HS-5 (cell line): ENCODE results near the gene PPP1R14C.
"Not testable (repeated sequence)": the region's sequence is repeated elsewhere in the genome, so short reads cannot be mapped to it uniquely, and the experiment has no call there.

Experiments
- DNase-seq: peaks from one replicate; pipeline ENCODE4 v3.0.0-alpha.2; 2012; ENCODE audit warnings: low read depth

The PPP1R14C gene

GRCh38 chr6:150220634-150221551, 78.0 kb downstream of the PPP1R14C start:
- DNase-seq = no peak

GRCh38 chr6:150224820-150225219, 82.0 kb downstream of the PPP1R14C start:
- no peak for DNase-seq

GRCh38 chr6:150227281-150227680, 84.4 kb downstream of the PPP1R14C start:
- DNase-seq = no peak

- DNase-seq = no peak
Measured at GRCh38 chr6:150228072-150228733, 85.4 kb downstream of the PPP1R14C start.

- no peak for DNase-seq
Measured at GRCh38 chr6:150229436-150230163, 86.8 kb downstream of the PPP1R14C start.

DNA sequence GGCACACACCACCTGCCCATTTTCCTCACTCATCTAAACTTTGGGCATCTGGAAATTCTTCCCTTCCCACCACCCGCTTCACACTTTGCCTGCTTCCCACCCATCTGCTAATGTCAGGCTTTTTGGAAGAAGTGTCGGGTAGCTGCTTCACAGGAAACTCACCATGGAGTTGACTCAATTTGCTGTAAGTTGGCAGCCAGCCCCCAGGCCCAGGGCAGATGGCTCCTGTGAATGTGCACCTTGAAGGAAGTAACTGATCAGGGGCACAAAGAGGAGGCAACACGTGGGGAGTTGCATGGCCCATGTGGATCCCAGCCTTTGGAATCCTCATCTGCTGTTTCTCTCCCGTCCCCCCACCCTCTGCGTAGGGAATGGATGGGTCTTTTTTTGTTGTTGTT, 87.3 kb downstream of the PPP1R14C start:
- no peak for DNase-seq

- DNase-seq = no peak
Measured at GRCh38 chr6:150230832-150231524, 88.1 kb downstream of the PPP1R14C start.

- DNase-seq = no peak
Measured at GRCh38 chr6:150231525-150231850, 88.6 kb downstream of the PPP1R14C start.

- no peak for DNase-seq
Measured at GRCh38 chr6:150233843-150234269, 91.0 kb downstream of the PPP1R14C start.

DNA sequence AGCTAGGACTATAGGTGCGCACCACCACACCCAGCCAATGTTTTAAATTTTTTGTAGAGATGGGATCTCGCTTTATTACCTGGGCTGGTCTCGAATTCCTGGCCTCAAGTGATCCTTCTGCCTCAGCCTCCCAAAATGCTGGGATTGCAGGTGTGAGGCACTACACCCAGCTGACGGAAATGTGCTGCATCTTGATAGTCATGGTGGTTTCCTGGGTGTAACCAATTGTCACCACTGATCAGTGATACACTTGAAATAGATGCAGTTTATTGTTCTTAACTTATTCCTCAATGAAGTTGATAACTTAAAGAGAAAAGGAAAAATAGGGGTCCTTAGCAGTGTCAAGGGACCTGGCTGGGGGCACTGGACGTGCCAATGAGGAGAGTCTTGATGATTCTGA, 92.4 kb downstream of the PPP1R14C start:
- DNase-seq = no peak

DNA sequence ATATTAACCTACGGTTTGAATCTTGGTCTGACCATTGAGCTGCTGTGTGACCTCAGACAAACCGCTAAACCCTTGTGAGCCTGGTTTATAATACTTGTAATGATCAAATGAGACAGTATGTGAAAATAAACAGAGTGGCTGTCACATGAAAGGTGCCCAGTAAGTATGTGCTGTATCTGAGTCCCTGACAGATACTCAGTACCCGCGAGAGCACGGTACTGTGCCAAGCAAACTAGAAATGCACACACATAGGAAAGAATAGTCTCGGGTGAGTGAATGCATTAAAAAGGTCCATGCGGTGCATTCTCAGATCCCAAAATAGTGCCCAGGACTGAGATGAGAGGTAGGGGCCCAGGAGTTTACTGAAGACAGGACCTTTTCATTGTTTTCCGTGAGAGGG, 93.3 kb downstream of the PPP1R14C start:
- no peak for DNase-seq

DNA sequence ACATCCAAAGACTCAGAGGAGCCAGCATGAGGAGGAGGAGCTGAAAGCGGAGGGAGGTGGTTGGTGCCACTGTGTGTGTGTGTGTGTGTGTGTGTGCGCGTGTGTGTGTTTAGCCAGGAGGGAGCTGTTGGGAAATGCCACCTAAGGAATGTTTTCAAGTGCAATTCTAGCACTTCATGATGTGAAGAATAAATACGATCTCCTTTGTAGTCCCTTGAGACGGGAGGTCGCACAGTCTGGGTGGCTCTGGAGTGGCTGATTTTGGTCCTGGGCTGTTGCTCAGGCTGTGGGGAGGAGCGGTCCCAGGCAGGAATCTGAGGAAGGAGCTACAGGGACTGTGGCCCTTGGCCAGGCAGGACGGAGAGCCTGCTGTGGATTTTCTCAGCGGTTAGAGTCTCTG, 93.7 kb downstream of the PPP1R14C start:
- DNase-seq = no peak

- DNase-seq = no peak
Measured at GRCh38 chr6:150237626-150238025, 94.8 kb downstream of the PPP1R14C start.

DNA sequence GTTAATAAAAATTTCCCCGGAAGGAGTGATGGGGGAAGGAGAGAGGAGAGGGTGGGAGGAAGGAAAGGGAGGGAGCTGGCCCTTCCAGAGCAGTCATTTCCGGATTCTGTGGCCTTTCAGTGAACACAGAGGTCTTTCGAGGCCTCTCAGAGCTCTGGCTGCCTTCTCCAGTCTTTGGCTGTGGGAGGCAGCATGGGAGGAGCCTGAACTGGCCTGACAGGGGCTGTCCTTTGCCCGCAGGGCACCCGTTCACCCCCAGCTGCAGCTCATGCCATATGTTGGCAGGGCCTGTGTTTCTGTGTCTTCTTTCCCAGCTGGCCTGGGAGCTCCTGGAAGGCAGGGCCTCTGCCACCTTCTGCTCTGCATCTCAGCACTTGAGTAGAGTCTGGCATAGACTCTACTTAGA, 95.5 kb downstream of the PPP1R14C start:
- no peak for DNase-seq

DNA sequence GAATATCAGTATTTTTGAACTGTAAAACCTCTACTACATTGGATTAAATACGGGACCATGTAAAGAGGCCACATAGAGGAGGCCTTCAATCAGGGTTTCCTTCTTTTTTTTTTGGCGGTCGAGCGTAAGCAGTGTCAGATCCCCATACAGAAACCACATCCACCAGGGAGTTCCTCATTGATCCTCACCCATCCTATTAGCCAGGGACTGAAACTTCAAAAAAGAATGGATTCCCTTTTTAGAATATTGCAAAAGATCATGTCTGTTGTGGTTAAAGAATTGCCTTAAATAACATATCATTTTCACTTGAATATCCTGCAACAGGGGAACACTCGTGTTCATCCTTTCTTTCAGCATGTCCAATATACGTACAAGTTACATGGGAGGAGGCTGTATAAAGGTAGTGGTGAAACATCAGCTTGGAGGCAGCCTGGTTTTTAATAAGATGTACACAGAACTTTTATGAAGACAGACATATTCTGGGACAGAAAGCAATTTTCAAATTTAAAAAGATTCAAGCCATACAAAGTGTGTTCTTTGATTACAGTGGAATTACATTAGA, 96.1 kb downstream of the PPP1R14C start:
- DNase-seq = no peak

- not testable (repeated sequence) for DNase-seq
Measured at GRCh38 chr6:150241756-150242155, 98.9 kb downstream of the PPP1R14C start.

DNA sequence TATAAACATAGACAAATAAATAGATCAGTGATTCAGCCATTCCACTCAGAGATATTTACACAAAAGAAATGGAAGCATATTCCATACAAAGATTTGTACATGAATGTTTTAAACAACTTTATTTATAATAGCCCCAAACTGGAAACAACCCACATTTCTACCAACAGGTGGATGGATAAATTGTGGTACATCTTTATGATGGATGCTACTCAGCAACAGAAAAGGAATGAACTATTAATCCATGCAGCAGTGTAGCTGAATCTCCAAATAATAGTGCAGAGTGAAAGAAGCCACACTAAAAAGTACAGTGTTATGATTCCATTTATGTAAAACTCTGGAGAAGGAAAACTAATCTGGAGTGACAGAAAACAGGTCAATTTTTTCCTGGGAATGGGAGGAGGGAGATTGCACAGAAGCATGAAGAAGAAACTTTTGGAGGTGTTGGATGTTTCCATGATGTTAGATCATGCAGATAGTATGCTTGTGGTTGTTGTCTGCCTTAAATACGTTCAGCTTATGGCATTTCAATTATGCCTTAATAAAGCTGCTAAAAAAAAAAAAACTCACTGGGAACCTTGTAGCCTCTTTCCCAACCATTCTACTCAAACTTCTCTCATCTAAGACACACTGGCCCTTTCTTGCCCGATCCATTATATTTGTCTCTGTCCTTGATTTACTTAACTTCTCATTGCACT, 100.9 kb downstream of the PPP1R14C start:
- no peak for DNase-seq

DNA sequence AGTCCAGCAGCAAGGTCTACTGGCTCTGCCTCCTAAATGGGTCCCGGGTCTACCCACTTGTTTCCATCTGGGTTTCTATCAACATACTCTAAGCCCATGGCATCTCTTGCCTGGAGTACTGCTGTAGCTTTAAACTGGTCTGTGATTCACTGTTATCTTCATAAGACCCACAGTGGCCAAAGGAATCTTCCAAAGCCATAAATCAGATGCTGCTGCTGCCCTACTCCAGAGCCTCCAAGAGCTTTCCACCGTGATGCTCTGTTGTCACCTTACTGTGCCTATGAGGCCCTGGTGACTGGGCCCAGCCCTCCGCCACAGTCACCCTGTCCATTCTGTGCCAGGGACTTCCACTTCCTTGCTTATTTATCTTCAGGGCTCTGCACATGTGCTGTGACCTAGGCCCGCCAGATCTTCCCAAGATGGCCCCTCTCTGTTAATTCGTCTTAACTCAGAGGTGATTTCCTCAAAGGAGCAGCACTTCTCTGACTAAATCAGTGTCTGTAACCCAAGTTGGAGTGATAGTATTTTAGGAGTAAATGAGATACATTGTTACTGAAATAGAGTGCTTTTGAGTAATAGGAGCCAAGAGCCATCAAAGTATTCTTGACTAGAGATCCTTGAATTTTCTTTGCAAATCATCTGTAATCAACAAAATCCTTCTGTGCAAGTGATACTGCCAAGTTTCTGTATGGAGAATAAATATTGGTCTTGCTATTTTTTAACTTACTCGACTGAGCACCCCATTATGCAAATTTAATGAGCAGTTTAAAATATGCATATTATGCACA, 102.5 kb downstream of the PPP1R14C start:
- no peak for DNase-seq

GRCh38 chr6:150247803-150248202, 105.0 kb downstream of the PPP1R14C start:
- no peak for DNase-seq

DNA sequence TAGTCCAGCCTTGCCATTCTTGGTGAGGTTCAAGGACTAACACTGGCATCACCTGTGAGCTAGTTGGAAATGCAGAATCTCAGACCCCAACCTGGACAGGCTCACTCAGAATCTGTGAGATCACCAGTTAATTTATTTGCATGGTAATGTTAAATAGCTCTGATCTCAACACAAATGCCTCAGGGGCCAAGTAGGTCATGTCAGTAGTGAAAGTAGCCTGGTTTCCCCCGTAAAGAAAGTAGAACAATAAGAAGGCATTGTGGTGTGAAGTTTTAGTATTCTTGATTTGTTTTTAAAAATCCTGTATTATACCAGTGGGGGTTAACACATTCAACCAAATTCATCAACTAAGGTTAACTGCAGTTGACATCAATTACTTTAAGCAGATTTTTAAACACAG, 105.5 kb downstream of the PPP1R14C start:
- DNase-seq = no peak
